NCI-H446 treated with DMSO at 0.1 percent for 48 hours (cell line): Measurements from ENCODE around the gene NHLRC4.

Source experiments
- DNase-seq: peaks from one replicate; lab custom pipeline; 2025; lab: John Stamatoyannopoulos, UW

Gene NHLRC4

GRCh38 chr16:598823-599739 lies 32.3 kb downstream of the NHLRC4 start:
- no peak for DNase-seq

GRCh38 chr16:600781-601180 lies 34.0 kb downstream of the NHLRC4 start:
- DNase-seq, result no peak

DNA sequence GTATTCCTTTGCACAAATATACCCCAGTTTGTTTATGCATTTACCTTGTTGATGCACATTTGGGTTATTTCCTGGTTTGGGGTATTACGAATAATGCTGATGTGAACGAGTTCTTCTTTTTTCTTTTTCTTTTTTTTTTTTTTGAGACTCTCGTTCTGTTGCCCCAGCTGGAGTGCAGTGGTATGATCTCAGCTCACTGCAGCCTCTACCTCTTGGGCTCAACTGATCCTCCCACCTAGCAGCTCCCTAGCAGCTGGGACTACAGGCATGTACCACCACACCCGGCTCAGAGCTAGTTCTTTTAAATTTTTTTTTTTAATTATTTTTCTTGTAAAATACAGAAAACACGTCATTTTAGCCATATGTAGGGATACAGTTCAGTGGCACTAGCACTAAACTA lies 37.1 kb downstream of the NHLRC4 start:
- no peak for DNase-seq

GRCh38 chr16:606656-607307 lies 40.0 kb downstream of the NHLRC4 start:
- no peak for DNase-seq

- DNase-seq, result no peak
Measured at GRCh38 chr16:608019-608418, 41.2 kb downstream of the NHLRC4 start.

DNA sequence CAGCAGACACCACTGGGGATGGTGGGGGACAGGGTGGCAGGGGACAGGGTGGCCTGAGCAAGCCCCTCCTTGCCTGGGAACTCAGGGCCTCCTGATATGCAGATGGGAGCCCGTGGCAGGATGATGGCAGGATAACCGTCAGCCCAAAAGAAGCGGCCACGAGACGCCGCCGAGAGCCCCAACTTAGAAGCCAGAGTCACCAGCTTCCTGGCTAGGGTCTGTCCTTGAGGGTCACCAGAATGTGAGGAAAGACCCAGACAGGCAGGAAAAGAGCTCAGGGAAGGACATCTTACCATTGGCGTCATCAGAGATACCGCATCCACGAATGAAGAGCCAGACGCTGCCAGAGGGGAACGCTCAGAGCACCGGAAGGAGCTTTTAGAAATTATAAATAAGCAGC lies 42.5 kb downstream of the NHLRC4 start:
- no peak for DNase-seq

GRCh38 chr16:609984-610383 lies 43.2 kb downstream of the NHLRC4 start:
- no peak for DNase-seq

DNA sequence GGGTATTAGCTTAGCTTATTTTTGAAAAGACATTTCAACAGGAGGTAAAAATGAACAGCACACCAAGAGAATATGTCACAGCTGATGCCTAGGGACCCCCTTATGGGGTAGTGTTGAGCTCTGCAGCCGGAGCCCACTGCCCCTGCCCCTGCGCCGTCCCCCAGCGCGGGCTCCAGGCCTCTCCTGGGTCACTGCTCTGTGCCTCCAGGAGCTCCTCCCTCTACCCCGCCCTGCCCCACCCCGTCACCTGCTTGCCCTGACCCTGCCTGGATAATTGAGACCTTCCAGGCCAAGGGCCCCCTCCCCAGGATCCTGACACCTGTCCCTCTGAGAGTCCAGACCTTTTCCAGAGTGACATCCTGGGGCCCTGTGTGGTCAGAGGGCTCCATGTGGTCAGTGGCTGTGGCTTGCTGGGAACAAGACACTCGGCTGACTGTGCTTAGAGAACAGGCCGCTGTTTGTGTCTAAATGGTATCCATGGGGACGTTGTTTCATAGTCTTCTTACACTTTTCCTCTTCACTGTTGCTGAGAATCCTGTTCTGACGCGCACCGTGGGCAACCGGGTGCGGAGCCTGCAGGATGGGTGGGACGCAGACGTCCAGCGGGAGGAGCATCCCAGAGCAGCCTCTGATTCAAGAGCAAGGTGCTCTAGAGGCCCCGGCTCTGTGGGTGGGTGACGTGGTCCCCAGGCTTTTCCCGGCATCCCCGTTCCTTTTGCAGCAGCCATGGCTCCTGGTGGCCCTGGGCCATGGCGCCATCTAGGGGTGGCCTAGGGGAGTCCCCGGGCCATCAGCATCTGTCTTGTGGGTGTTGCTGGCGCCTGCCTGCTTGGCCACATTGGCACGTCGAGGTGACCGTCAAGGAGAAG lies 43.9 kb downstream of the NHLRC4 start:
- DNase-seq, result no peak

GRCh38 chr16:615122-615521 lies 48.3 kb downstream of the NHLRC4 start:
- no peak for DNase-seq

DNA sequence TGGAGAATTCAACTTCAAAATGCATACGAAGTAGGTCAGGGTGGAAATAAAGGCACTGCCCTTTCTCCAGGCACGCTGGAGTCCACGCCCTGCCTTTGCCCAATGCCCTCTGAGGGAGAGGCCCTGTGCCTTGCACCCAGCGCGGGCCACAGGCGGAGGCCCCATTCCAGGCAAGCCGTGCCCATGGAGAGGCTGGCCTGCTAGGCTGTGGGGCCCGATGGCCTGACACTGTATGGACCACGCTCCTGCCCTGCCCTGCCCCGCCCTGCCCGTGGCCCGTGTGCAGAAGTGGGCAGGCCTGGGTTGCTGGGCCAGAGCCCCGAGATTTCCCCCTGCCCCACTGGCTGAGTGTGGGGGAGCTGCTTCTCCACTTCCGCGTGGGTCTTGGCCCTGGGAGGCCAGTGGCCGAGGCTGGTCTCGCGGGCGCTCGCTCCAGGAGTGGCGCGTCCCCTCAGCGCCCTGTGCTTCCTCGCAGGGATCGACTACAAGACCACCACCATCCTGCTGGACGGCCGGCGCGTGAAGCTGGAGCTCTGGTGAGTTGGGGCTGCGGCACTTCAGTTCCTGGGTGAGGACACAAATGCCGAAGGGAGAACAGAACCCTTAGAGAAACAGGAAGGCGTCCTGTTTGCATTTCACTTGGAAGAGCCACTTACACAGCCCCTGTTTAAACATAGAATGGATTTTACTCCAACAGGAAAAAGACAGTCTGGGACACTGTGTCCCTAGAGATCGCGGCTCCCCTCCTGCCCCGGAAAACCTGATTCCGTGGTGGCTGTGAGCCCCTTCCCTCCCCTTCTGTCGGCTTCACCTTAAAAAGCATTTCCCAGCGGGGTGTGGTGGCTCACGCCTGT lies 50.2 kb downstream of the NHLRC4 start:
- DNase-seq, result no peak

- DNase-seq, result no peak
Measured at GRCh38 chr16:617855-618254, 51.0 kb downstream of the NHLRC4 start.
